ENCODE results near the gene UROC1. TPM values are rescaled to one million over a fixed set of nuclear protein-coding genes. Genes with fewer than 3 reads are reported as not detected.

Gene UROC1
- total and polyA plus RNA-seq, 4 donors = 0.01 to 0.21 (median 0.08) TPM

DNA sequence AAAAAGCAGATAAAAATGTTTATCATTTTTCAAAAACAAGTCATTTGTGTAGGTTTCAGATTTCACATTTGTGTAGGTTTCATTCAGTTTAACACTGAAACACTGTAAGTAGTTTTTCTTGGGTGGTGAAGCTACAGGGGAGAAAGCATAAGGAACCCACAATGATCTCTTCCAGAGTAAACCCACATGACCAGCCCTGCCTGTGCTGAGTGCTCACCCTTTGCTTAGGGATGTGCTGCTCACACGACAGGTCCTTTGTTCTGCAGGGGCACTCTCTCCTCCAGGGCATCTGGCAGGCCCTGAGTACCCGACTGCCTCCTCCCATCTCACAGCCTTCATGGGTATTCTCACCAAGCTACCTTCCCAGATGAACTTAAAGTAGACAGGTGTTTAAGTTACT, 70.8 kb downstream of the UROC1 start:
- WGBS, 2 donors = 94 to 95% methylated on average over 2 of the region's 2 CpGs
- H3K4me3 ChIP-seq = no peak overlapping the region
- no peak overlapping the region for H3K9ac ChIP-seq (ENCODE audit: insufficient read depth in 1 of 2, low read length in 2 of 2)
- ATAC-seq (ENCODE audit: insufficient read depth, low FRiP score) = no peak
- peaks cover 0 to 19% (median 4%) of the 10 kb centered on the region in 5 donors for H3K4me1 ChIP-seq (ENCODE audit: control insufficient read depth in 5 of 5, insufficient read depth in 5 of 5, low read length in 5 of 5)
- H3K27me3 ChIP-seq (ENCODE audit: control insufficient read depth in 3 of 3, insufficient read depth in 3 of 3, low read length in 2 of 3) = no peaks in the 10 kb centered on the region
- DNase-seq = no peak
- H3K9me3 ChIP-seq (ENCODE audit: control insufficient read depth in 4 of 4, insufficient read depth in 3 of 4, low read length in 3 of 4) = no peaks in the 10 kb centered on the region
- no peak overlapping the region for H3K27ac ChIP-seq (ENCODE audit: low read depth in 1 of 2, low read length in 1 of 2)
- TF ChIP-seq, protein P1, sequence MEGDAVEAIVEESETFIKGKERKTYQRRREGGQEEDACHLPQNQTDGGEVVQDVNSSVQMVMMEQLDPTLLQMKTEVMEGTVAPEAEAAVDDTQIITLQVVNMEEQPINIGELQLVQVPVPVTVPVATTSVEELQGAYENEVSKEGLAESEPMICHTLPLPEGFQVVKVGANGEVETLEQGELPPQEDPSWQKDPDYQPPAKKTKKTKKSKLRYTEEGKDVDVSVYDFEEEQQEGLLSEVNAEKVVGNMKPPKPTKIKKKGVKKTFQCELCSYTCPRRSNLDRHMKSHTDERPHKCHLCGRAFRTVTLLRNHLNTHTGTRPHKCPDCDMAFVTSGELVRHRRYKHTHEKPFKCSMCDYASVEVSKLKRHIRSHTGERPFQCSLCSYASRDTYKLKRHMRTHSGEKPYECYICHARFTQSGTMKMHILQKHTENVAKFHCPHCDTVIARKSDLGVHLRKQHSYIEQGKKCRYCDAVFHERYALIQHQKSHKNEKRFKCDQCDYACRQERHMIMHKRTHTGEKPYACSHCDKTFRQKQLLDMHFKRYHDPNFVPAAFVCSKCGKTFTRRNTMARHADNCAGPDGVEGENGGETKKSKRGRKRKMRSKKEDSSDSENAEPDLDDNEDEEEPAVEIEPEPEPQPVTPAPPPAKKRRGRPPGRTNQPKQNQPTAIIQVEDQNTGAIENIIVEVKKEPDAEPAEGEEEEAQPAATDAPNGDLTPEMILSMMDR (IDR thresholded peaks at IDR 0.05; ENCODE audit: control extremely low read depth, extremely low read depth) = no peak
- peaks cover 0 to 33% (median 18%) of the 10 kb centered on the region in 4 donors for H3K36me3 ChIP-seq (ENCODE audit: control insufficient read depth in 4 of 4, insufficient read depth in 4 of 4, low read length in 4 of 4)

DNA sequence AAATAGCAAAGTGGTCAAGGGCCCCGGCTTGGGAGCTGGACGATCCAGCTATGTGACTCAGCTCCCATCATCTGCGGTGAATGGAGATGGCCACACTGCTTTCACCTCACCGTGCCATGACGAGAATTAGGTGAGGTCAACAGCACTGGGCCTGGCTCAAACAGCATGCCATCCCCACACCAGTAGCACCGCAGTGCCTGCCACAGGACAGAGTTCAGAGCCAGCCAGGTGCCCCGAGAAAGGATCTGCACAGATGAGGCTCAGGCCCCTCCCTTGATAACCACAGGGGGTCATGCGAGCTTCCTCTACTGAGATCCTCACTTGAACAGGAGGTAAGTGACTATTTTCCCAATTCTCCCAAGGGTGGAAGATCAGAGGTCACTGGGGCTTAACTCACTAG, 71.3 kb downstream of the UROC1 start:
- Histone ChIP-seq H3K27me3 (ENCODE audit: control insufficient read depth in 3 of 3, insufficient read depth in 3 of 3, low read length in 2 of 3) (no peaks in the 10 kb centered on the region), H3K4me1 (ENCODE audit: control insufficient read depth in 5 of 5, insufficient read depth in 5 of 5, low read length in 5 of 5) (peaks cover 0 to 23% (median 4%) of the 10 kb centered on the region in 5 donors), H3K9me3 (ENCODE audit: control insufficient read depth in 4 of 4, insufficient read depth in 3 of 4, low read length in 3 of 4) (no peaks in the 10 kb centered on the region), H3K9ac (ENCODE audit: insufficient read depth in 1 of 2, low read length in 2 of 2) (no peak overlapping the region), H3K4me3 (no peak overlapping the region), H3K36me3 (ENCODE audit: control insufficient read depth in 4 of 4, insufficient read depth in 4 of 4, low read length in 4 of 4) (peaks cover 0 to 33% (median 15%) of the 10 kb centered on the region in 4 donors), H3K27ac (ENCODE audit: low read depth in 1 of 2, low read length in 1 of 2) (no peak overlapping the region)
- TF ChIP-seq, protein P1 (IDR thresholded peaks at IDR 0.05; ENCODE audit: control extremely low read depth, extremely low read depth) = no peak
- no peak for ATAC-seq (ENCODE audit: insufficient read depth, low FRiP score)
- DNase-seq = peak in 1 of 3 donors; percentile 1
- WGBS, 2 donors = 91 to 92% methylated on average over 8 of the region's 8 CpGs

DNA sequence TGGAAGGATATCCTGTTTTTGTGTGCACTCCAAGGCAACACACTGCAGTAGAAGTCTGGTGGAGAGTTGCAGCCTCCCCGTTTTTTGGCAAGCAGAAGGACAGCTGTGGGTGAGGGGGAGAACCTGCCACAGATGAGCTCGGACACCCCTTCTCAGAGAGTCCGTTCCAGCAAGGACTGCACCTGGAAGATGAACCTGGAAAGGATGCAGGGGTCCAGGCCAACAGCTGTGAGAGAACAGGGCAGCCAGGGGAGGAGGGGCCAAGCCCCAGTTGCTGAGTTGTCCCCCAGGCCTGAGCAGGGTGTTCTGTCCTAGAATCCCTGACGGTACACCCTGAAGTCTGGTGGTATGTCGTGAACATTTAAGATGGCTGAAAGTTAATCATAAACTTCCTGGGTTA, 72.1 kb downstream of the UROC1 start:
- WGBS, 2 donors = 62 to 75% methylated on average over 5 of the region's 5 CpGs
- TF ChIP-seq, protein P1 (IDR thresholded peaks at IDR 0.05; ENCODE audit: control extremely low read depth, extremely low read depth) = no peak
- no peak overlapping the region for H3K27ac ChIP-seq (ENCODE audit: low read depth in 1 of 2, low read length in 1 of 2)

DNA sequence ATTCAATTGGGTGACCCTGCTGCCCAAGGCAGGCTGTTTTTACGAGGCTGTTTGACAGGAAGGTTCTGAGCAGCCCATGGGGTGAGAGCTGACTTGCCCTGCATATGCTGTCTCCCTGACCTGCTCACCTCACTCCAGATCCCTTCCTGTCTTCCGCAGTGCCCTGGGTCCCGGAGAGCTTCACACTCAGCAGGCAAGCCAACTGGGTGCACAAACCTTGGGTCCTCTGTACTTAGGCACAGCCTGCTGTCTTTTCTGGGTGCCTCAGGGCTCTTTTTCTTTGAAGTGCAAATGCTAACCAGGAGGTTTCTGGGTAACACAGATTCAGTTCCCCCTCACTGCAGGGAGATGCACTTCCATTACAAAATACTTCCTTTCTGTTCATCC, 74.7 kb downstream of the UROC1 start:
- Histone ChIP-seq H3K9me3 (ENCODE audit: control insufficient read depth in 4 of 4, insufficient read depth in 3 of 4, low read length in 3 of 4) (no peaks in the 10 kb centered on the region), H3K4me3 (no peak overlapping the region), H3K4me1 (ENCODE audit: control insufficient read depth in 5 of 5, insufficient read depth in 5 of 5, low read length in 5 of 5) (peaks cover 0 to 24% (median 4%) of the 10 kb centered on the region in 5 donors), H3K27me3 (ENCODE audit: control insufficient read depth in 3 of 3, insufficient read depth in 3 of 3, low read length in 2 of 3) (no peaks in the 10 kb centered on the region), H3K27ac (ENCODE audit: low read depth in 1 of 2, low read length in 1 of 2) (no peak overlapping the region), H3K9ac (ENCODE audit: insufficient read depth in 1 of 2, low read length in 2 of 2) (no peak overlapping the region), H3K36me3 (ENCODE audit: control insufficient read depth in 4 of 4, insufficient read depth in 4 of 4, low read length in 4 of 4) (peaks cover 2 to 32% (median 6%) of the 10 kb centered on the region in 4 donors)
- DNase-seq = no peak
- whole genome bisulfite sequencing, 2 donors = 96 to 97% methylated on average over 3 of the region's 3 CpGs
- ATAC-seq (ENCODE audit: insufficient read depth, low FRiP score) = no peak
- TF ChIP-seq, protein P1 (IDR thresholded peaks at IDR 0.05; ENCODE audit: control extremely low read depth, extremely low read depth) = no peak

More for the DNA sequence above, 72.1 kb downstream of the UROC1 start:
- H3K4me3 ChIP-seq = no peak overlapping the region
- H3K36me3 ChIP-seq (ENCODE audit: control insufficient read depth in 4 of 4, insufficient read depth in 4 of 4, low read length in 4 of 4) = peaks cover 0 to 37% (median 13%) of the 10 kb centered on the region in 4 donors
- no peak for ATAC-seq (ENCODE audit: insufficient read depth, low FRiP score)
- DNase-seq = peak in 1 of 3 donors; percentile 6
- H3K9ac ChIP-seq (ENCODE audit: insufficient read depth in 1 of 2, low read length in 2 of 2) = no peak overlapping the region
- no peaks in the 10 kb centered on the region for H3K9me3 ChIP-seq (ENCODE audit: control insufficient read depth in 4 of 4, insufficient read depth in 3 of 4, low read length in 3 of 4)
- peaks cover 0 to 24% (median 4%) of the 10 kb centered on the region in 5 donors for H3K4me1 ChIP-seq (ENCODE audit: control insufficient read depth in 5 of 5, insufficient read depth in 5 of 5, low read length in 5 of 5)
- H3K27me3 ChIP-seq (ENCODE audit: control insufficient read depth in 3 of 3, insufficient read depth in 3 of 3, low read length in 2 of 3) = no peaks in the 10 kb centered on the region
